ENCODE results near the gene MRC2. TPM values are rescaled to one million over a fixed set of nuclear protein-coding genes. Genes with fewer than 3 reads are reported as not detected.

Gene MRC2
- total and polyA plus RNA-seq, 2 donors = 45.1 to 206 TPM

GRCh38 chr17:62653826-62654761, 26.6 kb downstream of the MRC2 start:
- H3K4me1 ChIP-seq (ENCODE audit: insufficient read depth) = no peaks in the 10 kb centered on the region
- no peak for DNase-seq (ENCODE audit: extremely low spot score)
- no peak overlapping the region for H3K27ac ChIP-seq (ENCODE audit: low read depth)
- H3K36me3 ChIP-seq (ENCODE audit: insufficient read depth) = no peaks in the 10 kb centered on the region
- 25% methylated on average over 19 of the region's 19 CpGs for WGBS
- H3K4me3 ChIP-seq (ENCODE audit: low read depth, low read length) = no peak overlapping the region

- Histone ChIP-seq H3K4me3 (ENCODE audit: low read depth, low read length) (no peak overlapping the region), H3K27ac (ENCODE audit: low read depth) (no peak overlapping the region), H3K4me1 (ENCODE audit: insufficient read depth) (no peaks in the 10 kb centered on the region), H3K36me3 (ENCODE audit: insufficient read depth) (no peaks in the 10 kb centered on the region)
- 81% methylated on average over 6 of the region's 6 CpGs for WGBS
- DNase-seq (ENCODE audit: extremely low spot score) = no peak
Observed at GRCh38 chr17:62655656-62656055, 28.2 kb downstream of the MRC2 start.

- no peaks in the 10 kb centered on the region for H3K4me1 ChIP-seq (ENCODE audit: insufficient read depth)
- no peaks in the 10 kb centered on the region for H3K36me3 ChIP-seq (ENCODE audit: insufficient read depth)
- DNase-seq (ENCODE audit: extremely low spot score) = no peak
- 74% methylated on average over 1 of the region's 1 CpG for WGBS
- H3K4me3 ChIP-seq (ENCODE audit: low read depth, low read length) = no peak overlapping the region
- no peak overlapping the region for H3K27ac ChIP-seq (ENCODE audit: low read depth)
Observed at GRCh38 chr17:62656446-62656845, 29.0 kb downstream of the MRC2 start.

- no peak overlapping the region for H3K27ac ChIP-seq (ENCODE audit: low read depth)
- no peaks in the 10 kb centered on the region for H3K4me1 ChIP-seq (ENCODE audit: insufficient read depth)
- H3K4me3 ChIP-seq (ENCODE audit: low read depth, low read length) = no peak overlapping the region
- no peak for DNase-seq (ENCODE audit: extremely low spot score)
- 89% methylated on average over 3 of the region's 3 CpGs for WGBS
- no peaks in the 10 kb centered on the region for H3K36me3 ChIP-seq (ENCODE audit: insufficient read depth)
Observed at GRCh38 chr17:62657145-62657665, 29.7 kb downstream of the MRC2 start.

- no peak for DNase-seq (ENCODE audit: extremely low spot score)
- H3K27ac ChIP-seq (ENCODE audit: low read depth) = no peak overlapping the region
- WGBS = 90% methylated on average over 9 of the region's 9 CpGs
- no peak overlapping the region for H3K4me3 ChIP-seq (ENCODE audit: low read depth, low read length)
- no peaks in the 10 kb centered on the region for H3K4me1 ChIP-seq (ENCODE audit: insufficient read depth)
- H3K36me3 ChIP-seq (ENCODE audit: insufficient read depth) = no peaks in the 10 kb centered on the region
Observed at GRCh38 chr17:62657690-62658089, 30.2 kb downstream of the MRC2 start.

- no peak overlapping the region for H3K27ac ChIP-seq (ENCODE audit: low read depth)
- WGBS = 79% methylated on average over 15 of the region's 15 CpGs
- H3K4me3 ChIP-seq (ENCODE audit: low read depth, low read length) = no peak overlapping the region
- no peaks in the 10 kb centered on the region for H3K4me1 ChIP-seq (ENCODE audit: insufficient read depth)
- no peaks in the 10 kb centered on the region for H3K36me3 ChIP-seq (ENCODE audit: insufficient read depth)
- no peak for DNase-seq (ENCODE audit: extremely low spot score)
Observed at GRCh38 chr17:62658136-62658920, 30.9 kb downstream of the MRC2 start.

GRCh38 chr17:62660629-62661118, 33.2 kb downstream of the MRC2 start:
- 96% methylated on average over 2 of the region's 2 CpGs for WGBS
- DNase-seq (ENCODE audit: extremely low spot score) = no peak
- H3K27ac ChIP-seq (ENCODE audit: low read depth) = no peak overlapping the region
- no peaks in the 10 kb centered on the region for H3K4me1 ChIP-seq (ENCODE audit: insufficient read depth)
- no peaks in the 10 kb centered on the region for H3K36me3 ChIP-seq (ENCODE audit: insufficient read depth)
- H3K4me3 ChIP-seq (ENCODE audit: low read depth, low read length) = no peak overlapping the region

- no peak for DNase-seq (ENCODE audit: extremely low spot score)
- H3K36me3 ChIP-seq (ENCODE audit: insufficient read depth) = no peaks in the 10 kb centered on the region
- WGBS = 98% methylated on average over 1 of the region's 1 CpG
- H3K27ac ChIP-seq (ENCODE audit: low read depth) = no peak overlapping the region
- H3K4me3 ChIP-seq (ENCODE audit: low read depth, low read length) = no peak overlapping the region
- H3K4me1 ChIP-seq (ENCODE audit: insufficient read depth) = no peaks in the 10 kb centered on the region
Observed at GRCh38 chr17:62661337-62661736, 33.9 kb downstream of the MRC2 start.

GRCh38 chr17:62662855-62663254, 35.4 kb downstream of the MRC2 start:
- no peaks in the 10 kb centered on the region for H3K36me3 ChIP-seq (ENCODE audit: insufficient read depth)
- no peak overlapping the region for H3K4me3 ChIP-seq (ENCODE audit: low read depth, low read length)
- no peaks in the 10 kb centered on the region for H3K4me1 ChIP-seq (ENCODE audit: insufficient read depth)
- H3K27ac ChIP-seq (ENCODE audit: low read depth) = no peak overlapping the region
- no peak for DNase-seq (ENCODE audit: extremely low spot score)
- WGBS = 87% methylated on average over 6 of the region's 6 CpGs

GRCh38 chr17:62663304-62663703, 35.8 kb downstream of the MRC2 start:
- Histone ChIP-seq H3K36me3 (ENCODE audit: insufficient read depth) (no peaks in the 10 kb centered on the region), H3K27ac (ENCODE audit: low read depth) (no peak overlapping the region), H3K4me1 (ENCODE audit: insufficient read depth) (no peaks in the 10 kb centered on the region), H3K4me3 (ENCODE audit: low read depth, low read length) (no peak overlapping the region)
- WGBS = 82% methylated on average over 6 of the region's 6 CpGs
- no peak for DNase-seq (ENCODE audit: extremely low spot score)

GRCh38 chr17:62664336-62665120, 37.1 kb downstream of the MRC2 start:
- no peak overlapping the region for H3K4me3 ChIP-seq (ENCODE audit: low read depth, low read length)
- WGBS = 96% methylated on average over 25 of the region's 25 CpGs
- H3K27ac ChIP-seq (ENCODE audit: low read depth) = no peak overlapping the region
- no peak for DNase-seq (ENCODE audit: extremely low spot score)
- no peaks in the 10 kb centered on the region for H3K4me1 ChIP-seq (ENCODE audit: insufficient read depth)
- no peaks in the 10 kb centered on the region for H3K36me3 ChIP-seq (ENCODE audit: insufficient read depth)

- 93% methylated on average over 3 of the region's 3 CpGs for WGBS
- no peak for DNase-seq (ENCODE audit: extremely low spot score)
- Histone ChIP-seq H3K36me3 (ENCODE audit: insufficient read depth) (no peaks in the 10 kb centered on the region), H3K4me1 (ENCODE audit: insufficient read depth) (no peaks in the 10 kb centered on the region), H3K27ac (ENCODE audit: low read depth) (no peak overlapping the region), H3K4me3 (ENCODE audit: low read depth, low read length) (no peak overlapping the region)
Observed at GRCh38 chr17:62665599-62665998, 38.1 kb downstream of the MRC2 start.
